Stimulated activated CD8-positive, alpha-beta memory T cell treated with anti-CD3 and anti-CD28 coated beads, Interleukin-7, amount 100 ng/mL, for 4 hours (primary cell): Measurements from ENCODE around the gene ARFRP1.

Experiments used
- DNase-seq, 2 donors: peaks; one replicate each; pipeline ENCODE4 v3.0.0-alpha.2; 2020; ENCODE audit warnings: low read depth in 2 of 2

ARFRP1 gene

GRCh38 chr20:63702036-63702665 is 5.6 kb downstream of the ARFRP1 start:
- DNase-seq = no peak

GRCh38 chr20:63701329-63702035 is 6.3 kb downstream of the ARFRP1 start:
- DNase-seq = no peak

- no peak for DNase-seq
These were observed 6.8 kb downstream of the ARFRP1 start for GRCh38 chr20:63701051-63701328.

- DNase-seq = no peak
These were observed 7.4 kb downstream of the ARFRP1 start for GRCh38 chr20:63700199-63701050.

GRCh38 chr20:63699466-63700198 is 8.1 kb downstream of the ARFRP1 start:
- no peak for DNase-seq

GRCh38 chr20:63698739-63699465 is 8.9 kb downstream of the ARFRP1 start:
- DNase-seq = peak in 1 of 2 donors; percentile 29

GRCh38 chr20:63697868-63698545 is 9.8 kb downstream of the ARFRP1 start:
- no peak for DNase-seq

GRCh38 chr20:63697357-63697867 is 10.4 kb downstream of the ARFRP1 start:
- DNase-seq = no peak

- DNase-seq = no peak
These were observed 11.0 kb downstream of the ARFRP1 start, which contains the start of gene TNFRSF6B for GRCh38 chr20:63696628-63697356. TNFRSF6B (plus strand) TSS chr20:63696652; CDS start chr20:63696768, 116 bp downstream.

- no peak for DNase-seq
These were observed 11.5 kb downstream of the ARFRP1 start for GRCh38 chr20:63696306-63696627.

- no peak for DNase-seq
These were observed 12.1 kb downstream of the ARFRP1 start for GRCh38 chr20:63695424-63696305.

GRCh38 chr20:63694584-63695423 is 13.0 kb downstream of the ARFRP1 start:
- no peak for DNase-seq

GRCh38 chr20:63693733-63694583 is 13.8 kb downstream of the ARFRP1 start:
- no peak for DNase-seq

GRCh38 chr20:63693083-63693732 is 14.6 kb downstream of the ARFRP1 start:
- no peak for DNase-seq

GRCh38 chr20:63692436-63693082 is 15.2 kb downstream of the ARFRP1 start:
- no peak for DNase-seq
